Activated CD8-positive, alpha-beta T cell treated with anti-CD3 and anti-CD28 coated beads for 36 hours (primary cell): ENCODE measurements around the gene GRK5. TPM values are rescaled to one million over a fixed set of nuclear protein-coding genes. Genes with fewer than 3 reads are reported as not detected.

Source experiments
- ATAC-seq: fragments of 200-7000 bp; cut with Tn5 transposase; one replicate; pipeline ENCODE4 v1.10.0; 2021; ENCODE audit warnings: mild to moderate bottlenecking, moderate library complexity
- CTCF ChIA-PET: fragments of 350-600 bp; sonication (Branson Sonifier 250); formaldehyde crosslinking; loops from one replicate; lab custom pipeline; 2021; ENCODE audit warnings: antibody characterized with exemption; lab: Charles Lee
- POLR2A ChIA-PET: fragments of 350-600 bp; sonication (Branson Sonifier 250); formaldehyde crosslinking; loops from one replicate; lab custom pipeline; 2021; ENCODE audit warnings: antibody characterized with exemption; lab: Charles Lee
- DNase-seq: peaks from one replicate; pipeline ENCODE4 v3.0.0-alpha.2; 2020
- H3K27ac Mint-ChIP-seq: one replicate; pipeline ENCODE4 v1.8.0; 2021; ENCODE audit warnings: mild to moderate bottlenecking, mixed read lengths
- H3K27me3 Mint-ChIP-seq: one replicate; pipeline ENCODE4 v1.8.0; 2021; ENCODE audit warnings: mixed read lengths
- H3K36me3 Mint-ChIP-seq: one replicate; pipeline ENCODE4 v1.8.0; 2021; ENCODE audit warnings: low read depth, mixed read lengths
- H3K4me1 Mint-ChIP-seq: one replicate; pipeline ENCODE4 v1.8.0; 2021; ENCODE audit warnings: low read depth, mixed read lengths
- H3K4me3 Mint-ChIP-seq: one replicate; pipeline ENCODE4 v1.8.0; 2021; ENCODE audit warnings: mild to moderate bottlenecking, moderate library complexity, mixed read lengths
- H3K9me3 Mint-ChIP-seq: one replicate; pipeline ENCODE4 v1.8.0; 2021; ENCODE audit warnings: mixed read lengths
- intact Hi-C: fragments of 100-400 bp; cut with micrococcal nuclease; formaldehyde crosslinking; loops from one replicate; pipeline ENCODE4 v1.10.0; 2022
- total RNA-seq, 2 experiments: library from RNA; stranded (reverse); gene quantifications; one replicate each; pipeline ENCODE4 v1.2.3, GENCODE V29; 2021
- TF ChIP-seq, protein P1 (sequence below): fragments of 200-600 bp; IDR thresholded peaks from one replicate; pipeline ENCODE4 v1.8.0; 2022; ENCODE audit warnings: antibody characterized with exemption, mild to moderate bottlenecking

GRK5 gene
- total RNA-seq, 2 experiments from 2014 or later = 14.8 to 15.6 TPM

DNA sequence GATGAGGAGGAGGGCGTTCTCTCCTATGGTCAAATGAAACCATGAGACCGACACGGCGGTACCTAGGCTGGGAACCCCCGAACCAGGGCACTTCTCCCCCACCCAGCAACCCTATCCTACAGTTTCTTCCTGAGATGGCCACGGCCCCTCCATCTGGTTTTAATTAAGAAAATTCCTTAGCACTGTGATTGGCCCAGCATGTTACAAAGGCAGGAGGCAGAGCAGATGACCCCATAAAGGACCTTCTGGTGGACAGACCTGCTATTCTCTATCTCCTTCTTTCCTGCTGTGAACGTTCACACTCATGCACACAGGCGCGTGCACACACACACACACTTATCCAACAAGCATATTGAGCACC lies 205.7 kb downstream of the GRK5 start:
- H3K4me3 Mint-ChIP-seq = no peak overlapping the region
- H3K27ac Mint-ChIP-seq = no peak overlapping the region
- intact Hi-C loops = no loop called here
- TF ChIP-seq, protein P1, sequence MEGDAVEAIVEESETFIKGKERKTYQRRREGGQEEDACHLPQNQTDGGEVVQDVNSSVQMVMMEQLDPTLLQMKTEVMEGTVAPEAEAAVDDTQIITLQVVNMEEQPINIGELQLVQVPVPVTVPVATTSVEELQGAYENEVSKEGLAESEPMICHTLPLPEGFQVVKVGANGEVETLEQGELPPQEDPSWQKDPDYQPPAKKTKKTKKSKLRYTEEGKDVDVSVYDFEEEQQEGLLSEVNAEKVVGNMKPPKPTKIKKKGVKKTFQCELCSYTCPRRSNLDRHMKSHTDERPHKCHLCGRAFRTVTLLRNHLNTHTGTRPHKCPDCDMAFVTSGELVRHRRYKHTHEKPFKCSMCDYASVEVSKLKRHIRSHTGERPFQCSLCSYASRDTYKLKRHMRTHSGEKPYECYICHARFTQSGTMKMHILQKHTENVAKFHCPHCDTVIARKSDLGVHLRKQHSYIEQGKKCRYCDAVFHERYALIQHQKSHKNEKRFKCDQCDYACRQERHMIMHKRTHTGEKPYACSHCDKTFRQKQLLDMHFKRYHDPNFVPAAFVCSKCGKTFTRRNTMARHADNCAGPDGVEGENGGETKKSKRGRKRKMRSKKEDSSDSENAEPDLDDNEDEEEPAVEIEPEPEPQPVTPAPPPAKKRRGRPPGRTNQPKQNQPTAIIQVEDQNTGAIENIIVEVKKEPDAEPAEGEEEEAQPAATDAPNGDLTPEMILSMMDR = no peak
- H3K36me3 Mint-ChIP-seq = peaks cover 1% of the 10 kb centered on the region
- no peak for DNase-seq
- H3K4me1 Mint-ChIP-seq = no peaks in the 10 kb centered on the region
- ATAC-seq = no peak
- H3K27me3 Mint-ChIP-seq = no peaks in the 10 kb centered on the region
- CTCF ChIA-PET = interaction anchor here (1.2 to 1.9 kb wide), 2 partner anchors 204 to 214 kb away, joined by 3 to 6 read pairs; no protein-coding TSS in a partner anchor
- POLR2A ChIA-PET = no interaction called here
- H3K9me3 Mint-ChIP-seq = no peaks in the 10 kb centered on the region

DNA sequence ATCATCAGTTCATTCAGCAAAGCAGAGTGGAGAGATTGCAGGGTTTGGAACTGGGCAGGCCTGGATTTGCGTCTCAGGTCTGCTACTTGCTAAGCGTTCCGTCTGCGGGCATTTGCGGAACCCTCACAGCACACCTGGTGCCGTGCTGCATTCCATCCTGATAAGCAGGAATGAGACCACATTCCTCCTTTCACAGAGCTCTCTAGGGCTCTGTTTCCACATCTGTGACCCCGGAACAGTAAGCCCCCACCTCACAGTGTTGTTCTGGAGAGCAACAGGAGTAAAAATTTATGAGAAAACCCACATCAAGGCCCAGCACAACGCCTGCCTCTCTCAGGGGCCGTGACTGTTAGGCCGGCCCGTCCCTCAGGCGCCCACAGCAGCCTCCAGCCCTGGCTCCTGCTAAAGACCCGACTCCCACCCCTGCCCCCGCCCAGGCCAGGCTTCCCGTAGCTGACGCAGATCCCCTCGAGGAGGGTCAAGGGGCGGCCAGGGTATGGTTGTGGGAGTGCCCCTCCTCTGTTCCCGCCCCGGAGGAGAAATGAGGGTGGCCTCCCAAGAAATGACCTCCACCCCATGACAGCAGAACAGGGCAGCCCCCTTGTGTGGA lies 206.2 kb downstream of the GRK5 start:
- H3K9me3 Mint-ChIP-seq = no peaks in the 10 kb centered on the region
- no peaks in the 10 kb centered on the region for H3K4me1 Mint-ChIP-seq
- TF ChIP-seq, protein P1 = no peak
- POLR2A ChIA-PET = no interaction called here
- CTCF ChIA-PET = interaction anchor here (1.2 to 3.3 kb wide), 3 partner anchors 204 to 214 kb away, joined by 3 to 19 read pairs (median 6); partner anchors contain the start of gene GRK5
- DNase-seq (no peak), ATAC-seq (no peak)
- H3K27me3 Mint-ChIP-seq = no peaks in the 10 kb centered on the region
- H3K4me3 Mint-ChIP-seq = no peak overlapping the region
- H3K36me3 Mint-ChIP-seq = peaks cover 1% of the 10 kb centered on the region
- intact Hi-C loops = no loop called here
- H3K27ac Mint-ChIP-seq = no peak overlapping the region

DNA sequence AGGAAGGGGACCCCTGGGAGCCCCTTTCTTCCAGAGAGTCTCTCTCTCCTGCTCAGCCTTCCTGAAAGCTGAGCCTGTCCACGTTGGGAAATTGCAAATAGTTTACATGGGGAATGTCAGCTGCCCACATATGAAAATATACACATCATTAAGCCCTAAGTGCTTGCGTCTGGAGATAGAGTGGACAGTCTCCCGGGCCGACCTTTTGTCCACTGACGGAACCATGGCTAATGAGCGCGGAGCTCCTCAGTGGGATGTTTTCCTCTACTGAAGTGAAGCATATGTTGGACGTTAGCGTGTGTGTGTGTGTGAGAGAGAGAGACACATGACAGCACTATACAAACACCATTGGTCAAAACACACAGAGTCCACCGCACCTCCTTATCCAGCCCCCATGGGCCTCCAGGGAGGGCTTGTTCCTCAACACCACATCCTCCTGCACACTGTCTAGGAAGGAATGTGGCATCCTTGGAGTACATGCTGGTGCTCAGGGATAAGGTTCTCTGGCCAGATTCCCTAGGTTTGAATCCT lies 206.8 kb downstream of the GRK5 start:
- no peak overlapping the region for H3K27ac Mint-ChIP-seq
- POLR2A ChIA-PET = interaction anchor here (0.7 kb wide), 1 partner anchor 213 kb away, joined by 5 read pairs; no protein-coding TSS in a partner anchor
- no peaks in the 10 kb centered on the region for H3K27me3 Mint-ChIP-seq
- no peaks in the 10 kb centered on the region for H3K4me1 Mint-ChIP-seq
- H3K36me3 Mint-ChIP-seq = peaks cover 1% of the 10 kb centered on the region
- intact Hi-C loops = no loop called here
- H3K9me3 Mint-ChIP-seq = no peaks in the 10 kb centered on the region
- ATAC-seq (no peak), DNase-seq (no peak)
- TF ChIP-seq, protein P1 = no peak
- CTCF ChIA-PET = interaction anchor here (1.2 to 3.3 kb wide), 4 partner anchors 24 to 215 kb away, joined by 3 to 19 read pairs (median 6); partner anchors contain the start of gene GRK5
- no peak overlapping the region for H3K4me3 Mint-ChIP-seq

DNA sequence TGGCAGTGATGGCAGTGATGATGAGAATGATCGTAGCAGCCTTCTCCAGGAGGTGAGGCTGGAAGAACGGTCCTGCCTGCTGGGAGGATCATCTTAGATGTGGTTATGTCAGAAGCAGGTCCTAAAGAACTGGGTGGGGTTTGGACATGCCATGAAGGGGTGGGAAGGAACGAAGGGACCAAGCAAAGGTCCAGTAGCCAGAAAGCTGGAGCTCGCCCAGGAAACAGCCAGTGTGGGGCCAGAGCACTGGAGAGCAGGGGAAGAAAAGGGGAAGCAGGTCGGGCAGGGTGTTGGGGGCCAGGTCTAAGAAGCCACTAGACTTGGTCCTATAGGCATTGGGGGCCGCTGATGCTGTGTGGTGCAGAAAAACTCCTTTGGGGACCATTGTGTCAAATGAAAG lies 207.8 kb downstream of the GRK5 start:
- Mint-ChIP-seq H3K27me3 (no peaks in the 10 kb centered on the region), H3K27ac (no peak overlapping the region), H3K4me1 (no peaks in the 10 kb centered on the region), H3K9me3 (no peaks in the 10 kb centered on the region), H3K4me3 (no peak overlapping the region), H3K36me3 (no peaks in the 10 kb centered on the region)
- CTCF ChIA-PET = interaction anchor here (0.6 to 3.3 kb wide), 6 partner anchors 25 to 307 kb away, joined by 3 to 20 read pairs (median 6); partner anchors contain the start of gene GRK5
- intact Hi-C loops = no loop called here
- DNase-seq = no peak
- no peak for ATAC-seq
- POLR2A ChIA-PET = interaction anchor here (1.8 kb wide), 1 partner anchor 209 kb away, joined by 5 read pairs; no protein-coding TSS in a partner anchor
- TF ChIP-seq, protein P1 = no peak
